ENCODE measurements around the gene NKX6-2. TPM values are rescaled to one million over a fixed set of nuclear protein-coding genes. Genes with fewer than 3 reads are reported as not detected.

NKX6-2 gene
- total RNA-seq, 6 experiments from 2014 or later: not detected

GRCh38 chr10:132832186-132832969, 46.4 kb upstream of the NKX6-2 start:
- Mint-ChIP-seq H3K9me3 (peaks cover 13% of the 10 kb centered on the region), H3K4me1 (ENCODE audit: low read depth) (no peaks in the 10 kb centered on the region), H3K4me3 (no peak overlapping the region), H3K27ac (no peak overlapping the region), H3K36me3 (ENCODE audit: low read depth) (no peaks in the 10 kb centered on the region), H3K27me3 (ENCODE audit: insufficient read depth) (peaks cover 34% of the 10 kb centered on the region)
- no peak for TF ChIP-seq CTCF (IDR thresholded peaks at IDR 0.05)
- DNase-seq: no peak

- Mint-ChIP-seq H3K36me3 (ENCODE audit: low read depth) (no peaks in the 10 kb centered on the region), H3K9me3 (peaks cover 10% of the 10 kb centered on the region), H3K27me3 (ENCODE audit: insufficient read depth) (peaks cover 37% of the 10 kb centered on the region), H3K27ac (no peak overlapping the region), H3K4me3 (no peak overlapping the region), H3K4me1 (ENCODE audit: low read depth) (no peaks in the 10 kb centered on the region)
- TF ChIP-seq CTCF (IDR thresholded peaks at IDR 0.05): no peak
- DNase-seq: no peak
Measured at GRCh38 chr10:132829403-132829802, 43.5 kb upstream of the NKX6-2 start.

- no peaks in the 10 kb centered on the region for H3K36me3 Mint-ChIP-seq (ENCODE audit: low read depth)
- no peak overlapping the region for H3K27ac Mint-ChIP-seq
- H3K4me1 Mint-ChIP-seq (ENCODE audit: low read depth): no peaks in the 10 kb centered on the region
- H3K9me3 Mint-ChIP-seq: peaks cover 10% of the 10 kb centered on the region
- H3K4me3 Mint-ChIP-seq: no peak overlapping the region
- H3K27me3 Mint-ChIP-seq (ENCODE audit: insufficient read depth): peaks cover 37% of the 10 kb centered on the region
- TF ChIP-seq CTCF (IDR thresholded peaks at IDR 0.05): no peak
- no peak for DNase-seq
Measured at GRCh38 chr10:132828681-132829080, 42.7 kb upstream of the NKX6-2 start.

GRCh38 chr10:132827861-132828539, 42.1 kb upstream of the NKX6-2 start:
- Mint-ChIP-seq H3K27ac (no peak overlapping the region), H3K4me1 (ENCODE audit: low read depth) (no peaks in the 10 kb centered on the region), H3K4me3 (no peak overlapping the region), H3K36me3 (ENCODE audit: low read depth) (no peaks in the 10 kb centered on the region), H3K9me3 (peaks cover 10% of the 10 kb centered on the region), H3K27me3 (ENCODE audit: insufficient read depth) (peaks cover 37% of the 10 kb centered on the region)
- no peak for DNase-seq
- TF ChIP-seq CTCF (IDR thresholded peaks at IDR 0.05): no peak

GRCh38 chr10:132827423-132827789, 41.5 kb upstream of the NKX6-2 start:
- H3K36me3 Mint-ChIP-seq (ENCODE audit: low read depth): no peaks in the 10 kb centered on the region
- H3K4me3 Mint-ChIP-seq: no peak overlapping the region
- H3K9me3 Mint-ChIP-seq: peaks cover 10% of the 10 kb centered on the region
- DNase-seq: no peak
- no peak overlapping the region for H3K27ac Mint-ChIP-seq
- no peaks in the 10 kb centered on the region for H3K4me1 Mint-ChIP-seq (ENCODE audit: low read depth)
- peaks cover 35% of the 10 kb centered on the region for H3K27me3 Mint-ChIP-seq (ENCODE audit: insufficient read depth)
- no peak for TF ChIP-seq CTCF (IDR thresholded peaks at IDR 0.05)

Data from HFFc6 (cell line).